Suprapubic skin (tissue), 4 donors: ENCODE data around the gene CAMK1D.

Experiments
- POLR2A ChIP-seq, 2 donors: fragments of 450-650 bp; IDR thresholded peaks; one replicate each; pipeline ENCODE4 v1.6.1; 2017; ENCODE audit warnings: antibody characterized with exemption in 2 of 2, mild to moderate bottlenecking in 2 of 2, moderate library complexity in 2 of 2
- POLR2AphosphoS5 ChIP-seq, 3 donors: sonication (generic); formaldehyde crosslinking; IDR thresholded peaks; one replicate each; pipeline ENCODE4 v1.6.1; 2017; ENCODE audit warnings: antibody characterized with exemption in 3 of 3
- TF ChIP-seq, protein P1 (sequence below), 2 donors: fragments of 200-600 bp in 1 of 2; fragments of 450-650 bp in 1 of 2; sonication (generic) in 1 of 2; IDR thresholded peaks; one replicate each; pipeline ENCODE4 v1.5.1; 2016 to 2019; ENCODE audit warnings: antibody characterized with exemption in 2 of 2, mild to moderate bottlenecking in 1 of 2, moderate library complexity in 1 of 2

DNA sequence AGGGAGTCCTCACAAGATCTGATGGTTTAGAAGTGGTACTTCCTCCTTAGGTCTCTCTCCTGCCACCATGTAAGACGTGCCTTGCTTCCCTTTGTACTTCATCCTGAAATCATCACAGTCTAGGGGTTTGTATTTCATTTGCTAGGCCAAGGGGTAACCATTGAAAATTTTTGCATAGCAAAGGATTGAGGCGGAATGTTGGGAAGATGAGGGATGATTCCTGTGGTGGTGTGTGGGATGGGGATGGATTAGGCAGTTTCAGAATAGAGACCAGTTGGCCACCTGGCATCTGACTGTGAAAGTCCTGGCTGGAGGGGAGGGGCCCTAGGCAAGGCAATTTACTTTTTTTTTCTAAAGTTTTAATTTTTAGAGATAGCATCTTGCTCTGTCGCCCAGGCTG, 222.9 kb downstream of the CAMK1D start:
- TF ChIP-seq, protein P1, sequence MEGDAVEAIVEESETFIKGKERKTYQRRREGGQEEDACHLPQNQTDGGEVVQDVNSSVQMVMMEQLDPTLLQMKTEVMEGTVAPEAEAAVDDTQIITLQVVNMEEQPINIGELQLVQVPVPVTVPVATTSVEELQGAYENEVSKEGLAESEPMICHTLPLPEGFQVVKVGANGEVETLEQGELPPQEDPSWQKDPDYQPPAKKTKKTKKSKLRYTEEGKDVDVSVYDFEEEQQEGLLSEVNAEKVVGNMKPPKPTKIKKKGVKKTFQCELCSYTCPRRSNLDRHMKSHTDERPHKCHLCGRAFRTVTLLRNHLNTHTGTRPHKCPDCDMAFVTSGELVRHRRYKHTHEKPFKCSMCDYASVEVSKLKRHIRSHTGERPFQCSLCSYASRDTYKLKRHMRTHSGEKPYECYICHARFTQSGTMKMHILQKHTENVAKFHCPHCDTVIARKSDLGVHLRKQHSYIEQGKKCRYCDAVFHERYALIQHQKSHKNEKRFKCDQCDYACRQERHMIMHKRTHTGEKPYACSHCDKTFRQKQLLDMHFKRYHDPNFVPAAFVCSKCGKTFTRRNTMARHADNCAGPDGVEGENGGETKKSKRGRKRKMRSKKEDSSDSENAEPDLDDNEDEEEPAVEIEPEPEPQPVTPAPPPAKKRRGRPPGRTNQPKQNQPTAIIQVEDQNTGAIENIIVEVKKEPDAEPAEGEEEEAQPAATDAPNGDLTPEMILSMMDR (IDR thresholded peaks at IDR 0.05): no peak
- no peak for TF ChIP-seq POLR2A (IDR thresholded peaks at IDR 0.05)
- TF ChIP-seq POLR2AphosphoS5 (IDR thresholded peaks at IDR 0.05): no peak
